ENCODE data around the gene ATP8B3.

ATP8B3 gene

DNA sequence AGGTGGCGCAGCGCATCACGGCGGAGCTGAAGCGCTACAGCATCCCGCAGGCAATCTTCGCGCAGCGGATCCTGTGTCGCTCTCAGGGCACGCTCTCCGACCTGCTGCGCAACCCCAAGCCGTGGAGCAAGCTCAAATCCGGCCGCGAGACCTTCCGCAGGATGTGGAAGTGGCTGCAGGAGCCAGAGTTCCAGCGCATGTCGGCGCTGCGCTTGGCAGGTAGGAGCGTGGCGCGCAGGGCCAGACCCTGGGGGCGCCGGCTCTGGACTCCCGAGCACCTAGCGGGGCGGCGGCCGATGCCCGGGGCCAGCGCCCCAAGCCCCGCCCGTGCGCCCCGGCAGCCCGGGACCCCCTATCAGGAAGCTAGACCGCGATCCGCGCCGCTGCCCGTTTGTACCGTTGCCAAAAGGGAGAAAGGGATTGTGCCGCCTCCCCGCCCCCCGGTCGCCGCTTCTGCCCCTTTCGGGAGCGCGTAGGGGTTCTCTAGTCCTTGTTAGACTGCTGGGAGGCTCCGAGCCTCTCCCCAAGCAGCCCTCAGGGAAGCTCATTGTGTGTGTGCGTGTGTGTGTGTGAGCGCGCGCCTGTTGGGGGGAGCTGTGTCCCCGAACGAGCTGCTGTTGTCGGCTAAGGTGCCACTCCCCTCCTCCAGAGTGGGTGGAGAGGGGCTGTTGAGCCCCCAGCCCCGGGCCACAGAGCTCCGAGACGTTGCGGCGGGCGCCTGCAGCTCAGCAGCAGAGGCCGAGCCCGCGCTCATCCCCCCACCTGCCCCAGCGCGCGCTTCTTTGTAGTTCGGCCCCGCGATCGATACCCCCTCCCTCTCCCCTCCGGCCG, 57.2 kb downstream of the ATP8B3 start:
- no peak overlapping the region for H2AK5ac ChIP-seq (ENCODE audit: low read length)
- no peaks in the 10 kb centered on the region for H3K36me3 ChIP-seq (ENCODE audit: control insufficient read depth, insufficient read depth, low read length)
- H3K4me3 ChIP-seq (ENCODE audit: low read length) = no peak overlapping the region
- H3K23ac ChIP-seq (ENCODE audit: low read length) = no peak overlapping the region
- H2BK15ac ChIP-seq (replicated peaks; ENCODE audit: low read depth) = no peak overlapping the region
- peaks cover 90% of the 10 kb centered on the region for H3K27me3 ChIP-seq (ENCODE audit: insufficient read depth, low read length, poor library complexity)
- no CpG with 5 or more reads among the region's 80 CpGs for WGBS (ENCODE audit: extremely low coverage, insufficient coverage, low lambda C conversion rate)
- no peak overlapping the region for H3K18ac ChIP-seq (ENCODE audit: low read length)
- H3K27ac ChIP-seq (ENCODE audit: low read depth, low read length) = no peak overlapping the region
- no peak overlapping the region for H4K8ac ChIP-seq (ENCODE audit: low read depth, low read length)
- no peak for DNase-seq
- no peak overlapping the region for H3K4me2 ChIP-seq (ENCODE audit: low read length)
- no peak overlapping the region for H4K5ac ChIP-seq (ENCODE audit: low read length)
- H3K79me1 ChIP-seq (ENCODE audit: low read length) = no peaks in the 10 kb centered on the region
- H3K4me1 ChIP-seq (ENCODE audit: control insufficient read depth, low read depth, low read length) = no peaks in the 10 kb centered on the region
- no peak overlapping the region for H2BK5ac ChIP-seq (ENCODE audit: low read length)
- H3K79me2 ChIP-seq (ENCODE audit: control insufficient read depth, insufficient read depth, low read length) = no peaks in the 10 kb centered on the region
- no peak overlapping the region for H3K9ac ChIP-seq (ENCODE audit: low read length)
- H2BK120ac ChIP-seq (ENCODE audit: low read depth, low read length) = no peak overlapping the region
- H3K56ac ChIP-seq (ENCODE audit: low read length) = no peak overlapping the region
- H3K4ac ChIP-seq (ENCODE audit: low read depth, low read length) = no peak overlapping the region

DNA sequence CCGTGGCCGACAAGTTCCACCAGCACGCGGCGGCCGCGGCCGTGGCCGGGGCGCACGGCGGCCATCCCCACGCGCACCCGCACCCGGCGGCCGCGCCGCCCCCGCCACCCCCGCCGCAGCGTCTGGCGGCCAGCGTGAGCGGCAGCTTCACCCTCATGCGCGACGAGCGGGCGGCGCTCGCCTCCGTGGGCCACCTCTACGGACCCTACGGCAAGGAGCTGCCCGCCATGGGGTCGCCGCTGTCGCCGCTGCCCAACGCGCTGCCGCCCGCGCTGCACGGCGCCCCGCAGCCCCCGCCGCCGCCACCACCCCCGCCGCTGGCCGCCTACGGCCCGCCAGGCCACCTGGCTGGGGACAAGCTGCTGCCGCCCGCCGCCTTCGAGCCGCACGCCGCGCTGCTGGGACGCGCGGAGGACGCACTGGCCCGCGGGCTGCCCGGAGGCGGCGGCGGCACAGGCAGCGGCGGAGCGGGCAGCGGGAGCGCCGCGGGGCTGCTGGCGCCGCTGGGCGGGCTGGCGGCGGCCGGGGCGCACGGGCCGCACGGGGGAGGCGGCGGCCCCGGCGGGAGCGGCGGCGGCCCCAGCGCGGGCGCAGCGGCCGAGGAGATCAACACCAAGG, 57.9 kb downstream of the ATP8B3 start:
- no peak overlapping the region for H4K8ac ChIP-seq (ENCODE audit: low read depth, low read length)
- H3K4me1 ChIP-seq (ENCODE audit: control insufficient read depth, low read depth, low read length) = no peaks in the 10 kb centered on the region
- no peak overlapping the region for H4K5ac ChIP-seq (ENCODE audit: low read length)
- H3K27ac ChIP-seq (ENCODE audit: low read depth, low read length) = no peak overlapping the region
- H3K23ac ChIP-seq (ENCODE audit: low read length) = no peak overlapping the region
- no peak overlapping the region for H2BK15ac ChIP-seq (replicated peaks; ENCODE audit: low read depth)
- no peaks in the 10 kb centered on the region for H3K79me1 ChIP-seq (ENCODE audit: low read length)
- H2BK5ac ChIP-seq (ENCODE audit: low read length) = no peak overlapping the region
- no peak overlapping the region for H3K4ac ChIP-seq (ENCODE audit: low read depth, low read length)
- H3K4me3 ChIP-seq (ENCODE audit: low read length) = no peak overlapping the region
- H3K9ac ChIP-seq (ENCODE audit: low read length) = no peak overlapping the region
- no peak overlapping the region for H2BK120ac ChIP-seq (ENCODE audit: low read depth, low read length)
- no CpG with 5 or more reads among the region's 105 CpGs for WGBS (ENCODE audit: extremely low coverage, insufficient coverage, low lambda C conversion rate)
- H3K56ac ChIP-seq (ENCODE audit: low read length) = no peak overlapping the region
- H3K36me3 ChIP-seq (ENCODE audit: control insufficient read depth, insufficient read depth, low read length) = no peaks in the 10 kb centered on the region
- no peaks in the 10 kb centered on the region for H3K79me2 ChIP-seq (ENCODE audit: control insufficient read depth, insufficient read depth, low read length)
- no peak for DNase-seq
- no peak overlapping the region for H3K18ac ChIP-seq (ENCODE audit: low read length)
- H3K27me3 ChIP-seq (ENCODE audit: insufficient read depth, low read length, poor library complexity) = peaks cover 90% of the 10 kb centered on the region
- H3K4me2 ChIP-seq (ENCODE audit: low read length) = no peak overlapping the region
- no peak overlapping the region for H2AK5ac ChIP-seq (ENCODE audit: low read length)

DNA sequence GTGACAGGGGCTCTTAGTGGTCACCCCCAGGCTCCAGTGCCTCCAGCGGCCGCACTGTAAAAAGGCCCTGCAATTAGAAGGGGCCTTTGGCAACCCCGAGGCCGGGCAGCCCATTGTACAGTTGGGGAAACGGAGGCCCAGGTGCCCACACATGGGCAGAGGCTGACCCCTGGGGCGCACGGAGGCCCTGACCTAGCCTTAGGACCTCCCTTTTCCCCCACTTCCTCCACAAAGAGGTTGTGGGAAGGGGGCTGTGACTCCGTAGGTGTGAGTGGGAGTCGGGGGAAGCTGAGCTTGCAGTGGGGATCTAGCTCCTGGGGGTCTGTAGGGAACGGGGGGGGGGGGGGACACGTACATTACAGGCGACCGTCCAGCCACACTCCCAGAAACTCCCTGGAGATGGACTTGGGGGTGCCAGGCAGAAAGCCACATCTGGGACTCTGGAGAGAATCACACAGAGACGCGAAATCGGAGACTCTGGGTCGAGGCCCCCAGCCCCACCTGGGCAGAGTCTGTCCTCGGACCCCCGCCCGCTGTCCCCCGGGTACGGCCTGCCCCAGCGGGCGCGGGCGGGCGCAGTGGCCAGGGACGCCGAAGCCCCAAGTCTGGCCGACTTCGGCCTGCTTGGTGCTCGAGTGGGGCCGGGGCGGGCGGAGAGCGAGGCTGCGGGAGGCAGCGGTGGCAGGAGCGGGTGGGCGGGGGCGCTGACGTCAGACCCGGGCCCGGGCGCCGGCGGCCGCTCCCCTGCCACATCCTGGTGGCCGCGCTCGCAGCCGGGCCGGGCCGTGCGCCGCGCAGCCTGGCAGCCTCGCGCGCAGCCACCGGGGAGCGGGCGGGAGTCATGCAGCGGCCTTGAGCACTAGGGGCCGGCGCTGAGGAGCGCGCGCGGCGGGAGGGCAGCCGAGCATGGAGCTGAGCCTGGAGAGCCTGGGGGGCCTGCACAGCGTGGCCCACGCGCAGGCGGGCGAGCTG, 59.0 kb downstream of the ATP8B3 start, which contains the start of gene ONECUT3:
ONECUT3 (plus strand) TSS at position 750 of the 972 bp plus-strand sequence; CDS start at position 907, 157 bp downstream.
- no peak within 1 kb of the TSS for H2BK15ac ChIP-seq (replicated peaks; ENCODE audit: low read depth)
- H3K18ac ChIP-seq (ENCODE audit: low read length) = no peak within 1 kb of the TSS
- H3K79me1 ChIP-seq (ENCODE audit: low read length) = no peaks in the 10 kb centered on the region
- no peaks in the 10 kb centered on the region for H3K4me1 ChIP-seq (ENCODE audit: control insufficient read depth, low read depth, low read length)
- WGBS (ENCODE audit: extremely low coverage, insufficient coverage, low lambda C conversion rate) = no CpG with 5 or more reads among the region's 77 CpGs
- H3K79me2 ChIP-seq (ENCODE audit: control insufficient read depth, insufficient read depth, low read length) = no peaks in the 10 kb centered on the region
- no peak within 1 kb of the TSS for H2BK120ac ChIP-seq (ENCODE audit: low read depth, low read length)
- H2AK5ac ChIP-seq (ENCODE audit: low read length) = no peak within 1 kb of the TSS
- H3K27me3 ChIP-seq (ENCODE audit: insufficient read depth, low read length, poor library complexity) = peaks cover 92% of the 10 kb centered on the region
- H4K5ac ChIP-seq (ENCODE audit: low read length) = no peak within 1 kb of the TSS
- no peak within 1 kb of the TSS for H3K4me2 ChIP-seq (ENCODE audit: low read length)
- H3K36me3 ChIP-seq (ENCODE audit: control insufficient read depth, insufficient read depth, low read length) = no peaks in the 10 kb centered on the region
- no peak within 1 kb of the TSS for H4K8ac ChIP-seq (ENCODE audit: low read depth, low read length)
- DNase-seq = no peak
- H3K4me3 ChIP-seq (ENCODE audit: low read length) = no peak within 1 kb of the TSS
- H3K23ac ChIP-seq (ENCODE audit: low read length) = no peak within 1 kb of the TSS
- H3K27ac ChIP-seq (ENCODE audit: low read depth, low read length) = no peak within 1 kb of the TSS
- H3K9ac ChIP-seq (ENCODE audit: low read length) = no peak within 1 kb of the TSS
- H2BK5ac ChIP-seq (ENCODE audit: low read length) = no peak within 1 kb of the TSS
- H3K56ac ChIP-seq (ENCODE audit: low read length) = no peak within 1 kb of the TSS
- H3K4ac ChIP-seq (ENCODE audit: low read depth, low read length) = no peak within 1 kb of the TSS

DNA sequence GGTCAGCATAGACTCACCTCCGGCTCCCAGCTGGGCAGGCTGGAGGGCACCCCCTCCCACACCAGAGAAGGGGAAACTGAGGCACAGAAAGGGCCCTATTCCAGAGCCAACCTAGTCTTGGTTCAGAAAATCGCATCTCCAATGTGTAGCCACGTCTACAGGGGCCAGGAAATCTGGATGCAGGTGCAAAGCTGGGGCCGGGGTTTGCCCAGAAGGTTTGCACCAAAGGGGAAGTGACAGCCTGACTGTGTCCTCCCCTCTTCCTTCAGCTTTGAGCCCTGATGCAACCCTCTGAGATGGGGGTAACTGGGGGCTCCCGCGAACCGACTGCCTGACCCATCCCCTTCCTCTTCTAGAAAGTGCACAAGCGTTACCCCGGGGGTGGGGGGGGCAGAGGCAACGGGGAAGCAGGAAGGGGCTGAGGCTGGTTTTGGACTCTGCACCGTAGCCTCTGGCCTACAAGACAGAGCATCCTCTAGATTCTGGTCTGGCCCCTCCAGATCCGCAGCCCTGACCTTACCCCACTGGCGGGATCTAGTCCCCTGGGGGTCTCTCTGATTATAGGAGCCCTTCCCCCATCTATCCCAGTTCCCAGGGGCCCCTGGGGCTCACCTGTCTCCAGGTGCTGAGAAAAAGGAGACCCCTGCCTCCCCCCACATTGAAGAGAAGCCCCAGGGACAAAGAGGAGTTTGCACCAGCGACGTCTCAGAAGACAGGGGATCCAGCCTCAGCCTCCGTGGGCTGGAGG, 59.9 kb downstream of the ATP8B3 start:
- no peak overlapping the region for H4K8ac ChIP-seq (ENCODE audit: low read depth, low read length)
- peaks cover 88% of the 10 kb centered on the region for H3K27me3 ChIP-seq (ENCODE audit: insufficient read depth, low read length, poor library complexity)
- H3K4me3 ChIP-seq (ENCODE audit: low read length) = no peak overlapping the region
- H3K36me3 ChIP-seq (ENCODE audit: control insufficient read depth, insufficient read depth, low read length) = no peaks in the 10 kb centered on the region
- H2BK5ac ChIP-seq (ENCODE audit: low read length) = no peak overlapping the region
- no peak overlapping the region for H3K9ac ChIP-seq (ENCODE audit: low read length)
- no peak overlapping the region for H3K4me2 ChIP-seq (ENCODE audit: low read length)
- no peaks in the 10 kb centered on the region for H3K79me1 ChIP-seq (ENCODE audit: low read length)
- peaks cover 1% of the 10 kb centered on the region for H3K4me1 ChIP-seq (ENCODE audit: control insufficient read depth, low read depth, low read length)
- H3K23ac ChIP-seq (ENCODE audit: low read length) = no peak overlapping the region
- no peaks in the 10 kb centered on the region for H3K79me2 ChIP-seq (ENCODE audit: control insufficient read depth, insufficient read depth, low read length)
- no peak overlapping the region for H3K4ac ChIP-seq (ENCODE audit: low read depth, low read length)
- no peak overlapping the region for H2BK120ac ChIP-seq (ENCODE audit: low read depth, low read length)
- H3K18ac ChIP-seq (ENCODE audit: low read length) = no peak overlapping the region
- no peak for DNase-seq
- H2BK15ac ChIP-seq (replicated peaks; ENCODE audit: low read depth) = no peak overlapping the region
- no peak overlapping the region for H3K27ac ChIP-seq (ENCODE audit: low read depth, low read length)
- H2AK5ac ChIP-seq (ENCODE audit: low read length) = no peak overlapping the region
- H4K5ac ChIP-seq (ENCODE audit: low read length) = no peak overlapping the region
- H3K56ac ChIP-seq (ENCODE audit: low read length) = no peak overlapping the region
- no CpG with 5 or more reads among the region's 16 CpGs for WGBS (ENCODE audit: extremely low coverage, insufficient coverage, low lambda C conversion rate)

GRCh38 chr19:1751367-1752008, 60.6 kb downstream of the ATP8B3 start:
- Histone ChIP-seq H3K27me3 (ENCODE audit: insufficient read depth, low read length, poor library complexity) (peaks cover 89% of the 10 kb centered on the region), H3K27ac (ENCODE audit: low read depth, low read length) (no peak overlapping the region), H3K4ac (ENCODE audit: low read depth, low read length) (no peak overlapping the region), H3K79me2 (ENCODE audit: control insufficient read depth, insufficient read depth, low read length) (no peaks in the 10 kb centered on the region), H3K18ac (ENCODE audit: low read length) (no peak overlapping the region), H3K79me1 (ENCODE audit: low read length) (no peaks in the 10 kb centered on the region), H3K4me1 (ENCODE audit: control insufficient read depth, low read depth, low read length) (peaks cover 1% of the 10 kb centered on the region), H2AK5ac (ENCODE audit: low read length) (no peak overlapping the region), H3K36me3 (ENCODE audit: control insufficient read depth, insufficient read depth, low read length) (no peaks in the 10 kb centered on the region), H2BK5ac (ENCODE audit: low read length) (no peak overlapping the region), H3K4me2 (ENCODE audit: low read length) (no peak overlapping the region), H2BK120ac (ENCODE audit: low read depth, low read length) (no peak overlapping the region), H2BK15ac (replicated peaks; ENCODE audit: low read depth) (no peak overlapping the region), H3K9ac (ENCODE audit: low read length) (no peak overlapping the region), H4K8ac (ENCODE audit: low read depth, low read length) (no peak overlapping the region), H3K23ac (ENCODE audit: low read length) (no peak overlapping the region), H4K5ac (ENCODE audit: low read length) (no peak overlapping the region), H3K4me3 (ENCODE audit: low read length) (no peak overlapping the region), H3K56ac (ENCODE audit: low read length) (no peak overlapping the region)
- no peak for DNase-seq
- WGBS (ENCODE audit: extremely low coverage, insufficient coverage, low lambda C conversion rate) = no CpG with 5 or more reads among the region's 16 CpGs
